ENCODE results near the gene ENTPD7. TPM values are rescaled to one million over a fixed set of nuclear protein-coding genes. Genes with fewer than 3 reads are reported as not detected.

The ENTPD7 gene
- total and polyA plus RNA-seq, 8 donors = 15.1 to 18.0 (median 16.1) TPM

GRCh38 chr10:99633832-99634231 is 25.5 kb upstream of the ENTPD7 start:
- no peak overlapping the region for H3K27ac ChIP-seq
- ATAC-seq (no peak), DNase-seq (no peak)
- no peaks in the 10 kb centered on the region for H3K4me1 ChIP-seq
- intact Hi-C loops (cut with DNase I) = loop anchor here in 1 of 2 donors (10.0 kb wide), 1 partner anchor 81 kb away; no protein-coding TSS in a partner anchor
- TF ChIP-seq CTCF (IDR thresholded peaks at IDR 0.05) = no peak
- no peak overlapping the region for H3K4me3 ChIP-seq
- no peaks in the 10 kb centered on the region for H3K36me3 ChIP-seq
- no peaks in the 10 kb centered on the region for H3K9me3 ChIP-seq
- no peaks in the 10 kb centered on the region for H3K27me3 ChIP-seq

GRCh38 chr10:99647601-99648151 is 11.6 kb upstream of the ENTPD7 start:
- Histone ChIP-seq H3K27ac (no peak overlapping the region), H3K36me3 (no peaks in the 10 kb centered on the region), H3K27me3 (no peaks in the 10 kb centered on the region), H3K9me3 (peaks cover 0 to 13% of the 10 kb centered on the region in 2 donors), H3K4me1 (no peaks in the 10 kb centered on the region), H3K4me3 (no peak overlapping the region)
- no peak for TF ChIP-seq CTCF (IDR thresholded peaks at IDR 0.05)
- DNase-seq (no peak), ATAC-seq (no peak)
- intact Hi-C loops (cut with DNase I) = no loop called here

- H3K27me3 ChIP-seq = no peaks in the 10 kb centered on the region
- H3K27ac ChIP-seq = no peak overlapping the region
- H3K9me3 ChIP-seq = peaks cover 0 to 12% of the 10 kb centered on the region in 2 donors
- H3K36me3 ChIP-seq = no peaks in the 10 kb centered on the region
- intact Hi-C loops (cut with DNase I) = no loop called here
- no peaks in the 10 kb centered on the region for H3K4me1 ChIP-seq
- ATAC-seq = no peak
- no peak for DNase-seq
- H3K4me3 ChIP-seq = no peak overlapping the region
- TF ChIP-seq CTCF (IDR thresholded peaks at IDR 0.05) = no peak
Observed at GRCh38 chr10:99648717-99649116, 10.6 kb upstream of the ENTPD7 start.

- intact Hi-C loops (cut with DNase I) = no loop called here
- no peak for TF ChIP-seq CTCF (IDR thresholded peaks at IDR 0.05)
Observed at GRCh38 chr10:99652800-99653390, 6.4 kb upstream of the ENTPD7 start.

GRCh38 chr10:99654390-99655175 is 4.7 kb upstream of the ENTPD7 start:
- no peak for TF ChIP-seq CTCF (IDR thresholded peaks at IDR 0.05)
- Histone ChIP-seq H3K4me3 (no peak overlapping the region), H3K36me3 (no peaks in the 10 kb centered on the region), H3K4me1 (peaks cover 0 to 26% of the 10 kb centered on the region in 2 donors), H3K9me3 (no peaks in the 10 kb centered on the region), H3K27ac (peak overlapping the region in 1 of 2 donors; percentile 64), H3K27me3 (no peaks in the 10 kb centered on the region)
- intact Hi-C loops (cut with DNase I) = no loop called here
- DNase-seq = no peak
- ATAC-seq = no peak

More at GRCh38 chr10:99652800-99653390, 6.4 kb upstream of the ENTPD7 start:
- no peaks in the 10 kb centered on the region for H3K36me3 ChIP-seq
- no peak overlapping the region for H3K4me3 ChIP-seq
- ATAC-seq (no peak), DNase-seq (no peak)
- no peaks in the 10 kb centered on the region for H3K9me3 ChIP-seq
- H3K4me1 ChIP-seq = peaks cover 0 to 19% of the 10 kb centered on the region in 2 donors
- H3K27ac ChIP-seq = no peak overlapping the region
- H3K27me3 ChIP-seq = no peaks in the 10 kb centered on the region
